Thoracic aorta (tissue), 2 donors: ENCODE results near the gene HHIP. TPM values are rescaled to one million over a fixed set of nuclear protein-coding genes. Genes with fewer than 3 reads are reported as not detected.

Source experiments
- ATAC-seq: fragments of 150-250 bp; one replicate; pipeline ENCODE4 v1.8.0; 2017; ENCODE audit warnings: low read depth; ENCODE audit not compliant: insufficient number of reproducible peaks, low FRiP score
- DNase-seq: peaks from one replicate; pipeline ENCODE4 v3.0.0-alpha.2; 2020; ENCODE audit warnings: low spot score
- H3K27ac ChIP-seq, 2 donors: fragments of 200-600 bp; sonication (generic); 1 replicate in 1 of 2; 2 replicates in 1 of 2; pipeline ENCODE4 v1.5.1; 2016; ENCODE audit warnings: mild to moderate bottlenecking in 2 of 2, moderate library complexity in 2 of 2
- H3K27me3 ChIP-seq: fragments of 200-600 bp; sonication (generic); replicated peaks from 2 replicates; pipeline ENCODE4 v1.6.0; 2016; ENCODE audit warnings: mild to moderate bottlenecking; ENCODE audit not compliant: insufficient read depth
- H3K36me3 ChIP-seq: fragments of 200-600 bp; sonication (generic); one replicate; pipeline ENCODE4 v1.5.1; 2016
- H3K4me1 ChIP-seq, 2 donors: fragments of 200-600 bp; sonication (generic); 1 replicate in 1 of 2; 2 replicates in 1 of 2; pipeline versions ENCODE4 v1.5.1 to v1.6.0; 2016; ENCODE audit warnings: low read depth in 2 of 2, mild to moderate bottlenecking in 1 of 2; ENCODE audit not compliant: control insufficient read depth in 1 of 2
- H3K4me3 ChIP-seq: fragments of 200-600 bp; sonication (generic); 2 replicates; pipeline ENCODE4 v1.5.1; 2016; ENCODE audit warnings: mild to moderate bottlenecking
- H3K9me3 ChIP-seq: fragments of 200-600 bp; sonication (generic); 2 replicates; pipeline ENCODE4 v1.5.1; 2016
- CTCF ChIP-seq: fragments of 200-600 bp; sonication (generic); IDR thresholded peaks from one replicate; pipeline ENCODE4 v1.5.1; 2019; ENCODE audit warnings: antibody characterized with exemption
- total RNA-seq, 2 donors: library from RNA; depleted of rRNA; stranded (reverse); fragments of >200 nt; gene quantifications; one replicate each; pipeline versions ENCODE4 v1.1.0 to v1.2.3, GENCODE V29; 2016

HHIP gene
- total RNA-seq, 2 donors from 2014 or later = 0.49 to 0.54 TPM

GRCh38 chr4:144711700-144712456 lies 65.9 kb downstream of the HHIP start:
- Histone ChIP-seq H3K9me3 (no peaks in the 10 kb centered on the region), H3K4me1 (no peaks in the 10 kb centered on the region), H3K4me3 (no peak overlapping the region), H3K27ac (no peak overlapping the region), H3K36me3 (no peaks in the 10 kb centered on the region), H3K27me3 (no peaks in the 10 kb centered on the region)
- no peak for TF ChIP-seq CTCF
- DNase-seq (no peak), ATAC-seq (no peak)

- no peak for TF ChIP-seq CTCF
- no peaks in the 10 kb centered on the region for H3K36me3 ChIP-seq
- no peaks in the 10 kb centered on the region for H3K4me1 ChIP-seq
- no peaks in the 10 kb centered on the region for H3K9me3 ChIP-seq
- DNase-seq (no peak), ATAC-seq (no peak)
- H3K4me3 ChIP-seq = no peak overlapping the region
- no peaks in the 10 kb centered on the region for H3K27me3 ChIP-seq
- H3K27ac ChIP-seq = no peak overlapping the region
Measured at GRCh38 chr4:144712775-144713174, 66.8 kb downstream of the HHIP start.

GRCh38 chr4:144714166-144714565 lies 68.2 kb downstream of the HHIP start:
- no peak for ATAC-seq
- H3K27me3 ChIP-seq = no peaks in the 10 kb centered on the region
- no peaks in the 10 kb centered on the region for H3K4me1 ChIP-seq
- no peaks in the 10 kb centered on the region for H3K36me3 ChIP-seq
- no peak for TF ChIP-seq CTCF
- H3K9me3 ChIP-seq = no peaks in the 10 kb centered on the region
- H3K4me3 ChIP-seq = no peak overlapping the region
- H3K27ac ChIP-seq = no peak overlapping the region
- DNase-seq = no peak

- no peak for TF ChIP-seq CTCF
Measured at GRCh38 chr4:144715230-144715629, 69.3 kb downstream of the HHIP start.

GRCh38 chr4:144716778-144717177 lies 70.8 kb downstream of the HHIP start:
- no peak overlapping the region for H3K4me3 ChIP-seq
- no peak for TF ChIP-seq CTCF
- no peaks in the 10 kb centered on the region for H3K36me3 ChIP-seq
- ATAC-seq (no peak), DNase-seq (no peak)
- H3K4me1 ChIP-seq = no peaks in the 10 kb centered on the region
- no peak overlapping the region for H3K27ac ChIP-seq
- no peaks in the 10 kb centered on the region for H3K27me3 ChIP-seq
- H3K9me3 ChIP-seq = no peaks in the 10 kb centered on the region

More at GRCh38 chr4:144715230-144715629, 69.3 kb downstream of the HHIP start:
- no peaks in the 10 kb centered on the region for H3K9me3 ChIP-seq
- no peak for DNase-seq
- H3K27ac ChIP-seq = no peak overlapping the region
- no peaks in the 10 kb centered on the region for H3K27me3 ChIP-seq
- H3K4me1 ChIP-seq = no peaks in the 10 kb centered on the region
- no peaks in the 10 kb centered on the region for H3K36me3 ChIP-seq
- H3K4me3 ChIP-seq = no peak overlapping the region
- ATAC-seq = no peak
